Kidney epithelial cell (primary cell): Measurements from ENCODE around the gene ATP5ME. TPM values are rescaled to one million over a fixed set of nuclear protein-coding genes. Genes with fewer than 3 reads are reported as not detected.

ENCODE experiments used
- DNase-seq: peaks from one replicate; pipeline ENCODE4 v3.0.0-alpha.2; 2010; ENCODE audit warnings: low read depth
- H3K27me3 ChIP-seq: 2 replicates; pipeline ENCODE4 v1.6.0; 2011; ENCODE audit warnings: low read length; ENCODE audit not compliant: control insufficient read depth, insufficient read depth
- H3K36me3 ChIP-seq: 2 replicates; pipeline ENCODE4 v1.5.1; 2011; ENCODE audit warnings: low read length; ENCODE audit not compliant: control insufficient read depth, insufficient read depth
- H3K4me3 ChIP-seq: 2 replicates; pipeline ENCODE4 v1.5.1; 2011; ENCODE audit warnings: low read depth, mild to moderate bottlenecking, control low read depth, low read length
- total RNA-seq: library from RNA; depleted of rRNA; stranded (reverse); fragments of >200 nt; gene quantifications from 2 replicates; pipeline ENCODE4 v1.2.3, GENCODE V29; 2015
- TF ChIP-seq, protein P1 (sequence below): IDR thresholded peaks from 2 replicates; pipeline ENCODE4 v1.5.1; 2011; ENCODE audit warnings: mild to moderate bottlenecking, moderate library complexity, low read length, control low read depth, inconsistent platforms; ENCODE audit not compliant: insufficient read depth, poor library complexity, severe bottlenecking

ATP5ME gene
- total RNA-seq, 1 donor from 2014 or later: 116 TPM

DNA sequence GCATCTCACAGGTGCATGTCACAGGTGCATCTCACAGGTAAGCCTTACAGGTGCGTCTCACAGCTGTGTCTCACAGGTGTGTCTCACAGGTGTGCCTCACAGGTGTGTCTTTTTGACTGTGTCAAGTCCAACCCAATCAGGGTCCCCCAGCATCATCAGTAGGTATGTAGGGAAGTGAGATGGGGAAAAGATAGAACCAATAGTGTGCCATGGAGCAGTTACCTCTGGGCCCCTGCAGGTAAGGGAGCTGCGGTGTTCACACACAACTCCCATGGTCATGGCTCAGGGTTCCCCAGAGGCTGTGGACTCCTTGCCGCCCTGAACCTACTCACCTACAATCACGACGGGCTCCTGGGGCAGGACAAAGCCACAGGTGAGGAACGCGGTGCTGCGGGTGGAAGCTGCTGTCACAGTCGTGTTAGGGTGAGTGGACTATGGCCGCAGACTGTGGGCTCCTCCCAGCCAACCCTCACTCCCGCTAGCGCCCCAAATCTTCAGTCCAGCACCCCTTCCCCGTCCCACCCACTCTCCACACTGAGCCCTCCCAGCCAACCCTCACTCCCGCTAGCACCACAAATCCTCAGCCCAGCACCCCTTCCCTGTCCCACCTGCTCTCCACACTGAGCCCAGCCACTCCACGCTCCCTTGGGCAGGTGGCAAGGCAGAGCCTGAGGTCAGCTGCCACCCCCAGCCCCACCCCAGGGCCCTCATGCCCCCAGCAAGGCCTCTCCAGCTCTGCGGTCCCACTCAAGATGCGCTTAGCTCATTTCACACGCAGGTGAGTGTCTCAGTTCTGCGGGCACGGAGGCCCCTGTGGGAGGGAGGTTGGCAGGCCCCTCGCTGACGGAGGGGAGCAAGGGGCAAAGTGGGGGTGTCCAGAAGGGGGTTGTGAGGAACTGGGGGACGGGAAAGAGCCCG lies 50.8 kb downstream of the ATP5ME start:
- TF ChIP-seq, protein P1, sequence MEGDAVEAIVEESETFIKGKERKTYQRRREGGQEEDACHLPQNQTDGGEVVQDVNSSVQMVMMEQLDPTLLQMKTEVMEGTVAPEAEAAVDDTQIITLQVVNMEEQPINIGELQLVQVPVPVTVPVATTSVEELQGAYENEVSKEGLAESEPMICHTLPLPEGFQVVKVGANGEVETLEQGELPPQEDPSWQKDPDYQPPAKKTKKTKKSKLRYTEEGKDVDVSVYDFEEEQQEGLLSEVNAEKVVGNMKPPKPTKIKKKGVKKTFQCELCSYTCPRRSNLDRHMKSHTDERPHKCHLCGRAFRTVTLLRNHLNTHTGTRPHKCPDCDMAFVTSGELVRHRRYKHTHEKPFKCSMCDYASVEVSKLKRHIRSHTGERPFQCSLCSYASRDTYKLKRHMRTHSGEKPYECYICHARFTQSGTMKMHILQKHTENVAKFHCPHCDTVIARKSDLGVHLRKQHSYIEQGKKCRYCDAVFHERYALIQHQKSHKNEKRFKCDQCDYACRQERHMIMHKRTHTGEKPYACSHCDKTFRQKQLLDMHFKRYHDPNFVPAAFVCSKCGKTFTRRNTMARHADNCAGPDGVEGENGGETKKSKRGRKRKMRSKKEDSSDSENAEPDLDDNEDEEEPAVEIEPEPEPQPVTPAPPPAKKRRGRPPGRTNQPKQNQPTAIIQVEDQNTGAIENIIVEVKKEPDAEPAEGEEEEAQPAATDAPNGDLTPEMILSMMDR: no peak
- no peak overlapping the region for H3K4me3 ChIP-seq
- no peak for DNase-seq
- peaks cover 2% of the 10 kb centered on the region for H3K27me3 ChIP-seq
- H3K36me3 ChIP-seq: no peaks in the 10 kb centered on the region

Other genes starting within 250 kb of the ATP5ME start
- gene ZNF721, start 175.1 kb downstream of the ATP5ME start, total RNA-seq: 10.9 and 16.4 TPM in 2 replicates
- 48.9 and 51.6 TPM in 2 replicates for gene PIGG, start 175.1 kb downstream of the ATP5ME start, total RNA-seq
- not detected in 2 replicates for gene TMEM271, start 98.0 kb downstream of the ATP5ME start, total RNA-seq
- 17.1 and 19.7 TPM in 2 replicates for gene PDE6B, start 48.7 kb downstream of the ATP5ME start, total RNA-seq
- 7.8 and 7.9 TPM in 2 replicates for gene MYL5, start 266 bp upstream of the ATP5ME start, total RNA-seq
- gene SLC49A3, start 14.9 kb upstream of the ATP5ME start, total RNA-seq: 3.4 and 3.7 TPM in 2 replicates
- 49.6 and 58.5 TPM in 2 replicates for gene PCGF3, start 31.6 kb upstream of the ATP5ME start, total RNA-seq
- gene CPLX1, start 151.9 kb upstream of the ATP5ME start, total RNA-seq: 0.17 TPM in 1 of 2 replicates, not detected in the other